H1 (cell line): Measurements from ENCODE around the gene CAST. TPM values are rescaled to one million over a fixed set of nuclear protein-coding genes. Genes with fewer than 3 reads are reported as not detected.

ENCODE experiments used
- CTCF ChIA-PET: fragments of 300-600 bp; sonication (Branson Sonifier 250); formaldehyde crosslinking; loops from one replicate; lab custom pipeline; 2021; ENCODE audit not compliant: partially characterized antibody; lab: Charles Lee
- POLR2A ChIA-PET: fragments of 300-600 bp; sonication (Branson Sonifier 250); formaldehyde crosslinking; loops from one replicate; lab custom pipeline; 2021; ENCODE audit warnings: inconsistent platforms; ENCODE audit not compliant: partially characterized antibody; lab: Charles Lee
- DNase-seq, 2 experiments: peaks; one replicate each; pipeline versions ENCODE4 v3.0.0 to v3.0.0-alpha.2; 2010 to 2022; ENCODE audit warnings: low spot score in 2 of 2, low read depth in 1 of 2, mixed read lengths in 1 of 2
- FAIRE-seq: peaks from 2 replicates; lab custom pipeline; 2011; peaks lifted over from hg19 to GRCh38; lab: Jason Lieb, UNC
- H2AFZ ChIP-seq: 2 replicates; pipeline ENCODE4 v1.8.1; 2012; ENCODE audit warnings: low read length, inconsistent platforms
- H2AK5ac ChIP-seq: 2 replicates; pipeline ENCODE4 v1.6.1; 2013; ENCODE audit warnings: low read depth, low read length
- H2BK120ac ChIP-seq: replicated peaks from 2 replicates; pipeline ENCODE3; 2013; ENCODE audit warnings: low read depth, low read length, inconsistent platforms
- H2BK12ac ChIP-seq: 2 replicates; pipeline ENCODE4 v1.6.1; 2013; ENCODE audit warnings: low read depth, low read length
- H2BK15ac ChIP-seq: 2 replicates; pipeline ENCODE4 v1.6.1; 2013; ENCODE audit warnings: low read length
- H2BK20ac ChIP-seq: 2 replicates; pipeline ENCODE4 v1.6.1; 2013; ENCODE audit warnings: low read length
- H2BK5ac ChIP-seq: 2 replicates; pipeline ENCODE4 v1.6.1; 2013; ENCODE audit warnings: low read depth, low read length
- H3K14ac ChIP-seq: 2 replicates; pipeline ENCODE4 v1.6.1; 2013; ENCODE audit warnings: inconsistent platforms; ENCODE audit not compliant: insufficient read length
- H3K18ac ChIP-seq: 2 replicates; pipeline ENCODE4 v1.6.1; 2013; ENCODE audit warnings: low read length; ENCODE audit errors: extremely low read depth
- H3K23ac ChIP-seq: 2 replicates; pipeline ENCODE4 v1.6.1; 2013; ENCODE audit warnings: inconsistent platforms; ENCODE audit not compliant: insufficient read length
- H3K23me2 ChIP-seq: 2 replicates; pipeline ENCODE4 v1.6.1; 2013; ENCODE audit warnings: low read depth, low read length
- H3K27ac ChIP-seq: 2 replicates; pipeline ENCODE4 v1.6.1; 2011; ENCODE audit warnings: low read depth, low read length, inconsistent platforms
- H3K27me3 ChIP-seq, 4 experiments: replicated peaks in 1 of 4; 1 replicate in 1 of 4; 2 replicates in 3 of 4; pipeline versions ENCODE4 v1.6.1 to v1.8.1; 2011 to 2013; ENCODE audit warnings: low read length in 3 of 4, mild to moderate bottlenecking in 3 of 4, inconsistent platforms in 2 of 4, mixed read lengths in 2 of 4, moderate library complexity in 1 of 4; ENCODE audit not compliant: control insufficient read depth in 3 of 4, insufficient read depth in 3 of 4; ENCODE audit errors: extremely low read depth in 1 of 4
- H3K36me3 ChIP-seq, 4 experiments: 2 replicates each; pipeline versions ENCODE4 v1.6.1 to v1.8.1; 2011 to 2013; ENCODE audit warnings: mild to moderate bottlenecking in 4 of 4, low read length in 3 of 4, moderate library complexity in 2 of 4, control low read depth in 1 of 4, inconsistent platforms in 1 of 4; ENCODE audit not compliant: insufficient read depth in 4 of 4, control insufficient read depth in 2 of 4
- H3K4ac ChIP-seq: replicated peaks from 2 replicates; pipeline ENCODE3; 2013; ENCODE audit warnings: low read length, low read depth, mixed read lengths, inconsistent platforms; ENCODE audit not compliant: insufficient read length
- H3K4me1 ChIP-seq, 4 experiments: replicated peaks in 1 of 4; 1 replicate in 1 of 4; 2 replicates in 3 of 4; pipeline versions ENCODE4 v1.6.1 to v1.8.1; 2011 to 2013; ENCODE audit warnings: low read length in 3 of 4, inconsistent platforms in 2 of 4, mixed read lengths in 1 of 4; ENCODE audit not compliant: insufficient read depth in 4 of 4, control insufficient read depth in 3 of 4
- H3K4me2 ChIP-seq, 2 experiments: 2 replicates each; pipeline versions ENCODE4 v1.6.1 to v1.8.1; 2011 to 2013; ENCODE audit warnings: low read depth in 2 of 2, low read length in 2 of 2, control low read depth in 1 of 2, inconsistent platforms in 1 of 2, mild to moderate bottlenecking in 1 of 2; ENCODE audit not compliant: insufficient read depth in 1 of 2
- H3K4me3 ChIP-seq, 4 experiments: fragments of 200-600, 300-600 bp in 1 of 4; sonication (generic), shearing (Covaris generic), sonication (Bioruptor Twin) in 1 of 4; 2 replicates each; pipeline versions ENCODE4 v1.5.1 to v1.8.1; 2011 to 2016; ENCODE audit warnings: low read length in 4 of 4, low read depth in 3 of 4, control low read depth in 2 of 4, inconsistent platforms in 2 of 4, mild to moderate bottlenecking in 2 of 4, mixed read lengths in 1 of 4, moderate library complexity in 1 of 4; ENCODE audit not compliant: insufficient read depth in 2 of 4; ENCODE audit errors: extremely low read depth in 1 of 4
- H3K56ac ChIP-seq: replicated peaks from 2 replicates; pipeline ENCODE3; 2013; ENCODE audit warnings: low read depth, mild to moderate bottlenecking, mixed read lengths, low read length, inconsistent platforms; ENCODE audit not compliant: insufficient read length
- H3K79me1 ChIP-seq: 2 replicates; pipeline ENCODE4 v1.6.1; 2013; ENCODE audit warnings: low read depth, low read length, control low read depth
- H3K79me2 ChIP-seq, 2 experiments: 2 replicates each; pipeline versions ENCODE4 v1.6.1 to v1.8.1; 2012 to 2013; ENCODE audit warnings: low read length in 2 of 2, mild to moderate bottlenecking in 2 of 2, inconsistent platforms in 1 of 2; ENCODE audit not compliant: insufficient read depth in 2 of 2, control insufficient read depth in 1 of 2
- H3K9ac ChIP-seq, 4 experiments: replicated peaks in 1 of 4; 1 replicate in 1 of 4; 2 replicates in 3 of 4; pipeline versions ENCODE4 v1.6.1 to v1.8.1; 2011 to 2013; ENCODE audit warnings: low read depth in 3 of 4, low read length in 3 of 4, control low read depth in 2 of 4, mild to moderate bottlenecking in 2 of 4, moderate library complexity in 2 of 4, inconsistent platforms in 1 of 4; ENCODE audit errors: extremely low read depth in 1 of 4
- H3K9me3 ChIP-seq, 2 experiments: 2 replicates each; pipeline versions ENCODE4 v1.6.1 to v1.8.1; 2012 to 2013; ENCODE audit warnings: mild to moderate bottlenecking in 2 of 2, moderate library complexity in 2 of 2, control low read depth in 1 of 2, inconsistent platforms in 1 of 2, low read depth in 1 of 2, low read length in 1 of 2, mixed read lengths in 1 of 2; ENCODE audit not compliant: insufficient read depth in 2 of 2
- H4K20me1 ChIP-seq, 2 experiments: replicated peaks in 1 of 2; 2 replicates each; pipeline versions ENCODE3 to v1.8.1; 2011 to 2013; ENCODE audit warnings: inconsistent platforms in 2 of 2, low read length in 2 of 2, mild to moderate bottlenecking in 1 of 2; ENCODE audit not compliant: insufficient read depth in 2 of 2, control insufficient read depth in 1 of 2
- H4K5ac ChIP-seq: 2 replicates; pipeline ENCODE4 v1.6.1; 2013; ENCODE audit warnings: low read length, low read depth, mixed read lengths, inconsistent platforms; ENCODE audit not compliant: insufficient read length
- H4K8ac ChIP-seq: 2 replicates; pipeline ENCODE4 v1.8.0; 2013; ENCODE audit warnings: mild to moderate bottlenecking, moderate library complexity, low read length, inconsistent platforms; ENCODE audit not compliant: insufficient read depth; ENCODE audit errors: extremely low read depth
- H4K91ac ChIP-seq: replicated peaks from 2 replicates; pipeline ENCODE3; 2013; ENCODE audit warnings: low read length, mixed read lengths, inconsistent platforms; ENCODE audit not compliant: insufficient read length
- ATF3 ChIP-seq: IDR thresholded peaks from 2 replicates; pipeline ENCODE4 v1.6.1; 2011; ENCODE audit warnings: low read depth, mild to moderate bottlenecking, low read length; ENCODE audit not compliant: insufficient read depth
- BACH1 ChIP-seq: IDR thresholded peaks from 2 replicates; pipeline ENCODE4 v1.6.1; 2012; ENCODE audit warnings: low read length, improper control_type of control experiment
- CREB1 ChIP-seq: IDR thresholded peaks from 2 replicates; pipeline ENCODE4 v1.6.1; 2012; ENCODE audit warnings: inconsistent platforms
- E2F6 ChIP-seq: IDR thresholded peaks from 2 replicates; pipeline ENCODE4 v1.6.1; 2012; ENCODE audit warnings: inconsistent platforms
- GTF2F1 ChIP-seq: IDR thresholded peaks from 2 replicates; pipeline ENCODE4 v1.6.1; 2012; ENCODE audit warnings: low read depth, low read length, improper control_type of control experiment, borderline replicate concordance
- JUN ChIP-seq: IDR thresholded peaks from 2 replicates; pipeline ENCODE4 v1.6.1; 2011; ENCODE audit warnings: low read depth, mild to moderate bottlenecking, improper control_type of control experiment, low read length
- RAD21 ChIP-seq, 2 experiments: IDR thresholded peaks in 1 of 2; conservative IDR thresholded peaks in 1 of 2; 2 replicates each; pipeline ENCODE4 v1.6.1; 2011; ENCODE audit warnings: low read depth in 2 of 2, low read length in 2 of 2, improper control_type of control experiment in 1 of 2, inconsistent platforms in 1 of 2, mild to moderate bottlenecking in 1 of 2, moderate library complexity in 1 of 2
- SP2 ChIP-seq: IDR thresholded peaks from 2 replicates; pipeline ENCODE4 v1.6.1; 2012; ENCODE audit warnings: mild to moderate bottlenecking, low read length, inconsistent platforms
- TEAD4 ChIP-seq: IDR thresholded peaks from 2 replicates; pipeline ENCODE4 v1.6.1; 2012; ENCODE audit warnings: low read depth, low read length, inconsistent platforms, mixed read lengths
- WGBS, 2 experiments: shearing (Covaris generic) in 1 of 2; methylation state at CpG; one replicate each; pipeline versions ENCODE4 v1.1.6 to v1.1.7; 2013 to 2015; ENCODE audit warnings: low lambda C conversion rate in 2 of 2, mixed read lengths in 2 of 2, inconsistent platforms in 1 of 2, low coverage in 1 of 2, missing lambda C conversion rate in 1 of 2; ENCODE audit not compliant: insufficient replicate concordance in 2 of 2, insufficient coverage in 1 of 2, insufficient read length in 1 of 2; ENCODE audit errors: extremely low coverage in 1 of 2, missing lambda C conversion rate in 1 of 2; 5-methylcytosine and 5-hydroxymethylcytosine counted together
- polyA plus RNA-seq, 7 experiments: library from polyadenylated mRNA; depleted of rRNA in 3 of 7; stranded (reverse) in 5 of 7; unstranded in 2 of 7; fragments of >200 nt in 5 of 7; fragments of 200-250 nt in 2 of 7; gene quantifications; 1 replicate in 5 of 7; 2 replicates in 1 of 7; 4 replicates in 1 of 7; pipeline versions ENCODE4 v1.2.1 to v1.2.3, GENCODE V29; 2011 to 2013; ENCODE audit warnings: missing spikeins in 2 of 7, mixed read lengths in 2 of 7
- total RNA-seq: library from RNA; stranded (reverse); fragmentation: NEBNext Ultra II Directional; extraction: Animal tissue kit (Norgen Biotek cat#: 25700); gene quantifications from 2 replicates; pipeline ENCODE4 v1.2.1, GENCODE V29; 2021

Gene CAST
- total and polyA plus RNA-seq, 2 of the 8 experiments (the other 6 are each of a cell fraction or from before 2014, with no cell fraction given) = 9.0 to 48.2 TPM

- no peak overlapping the region for H4K8ac ChIP-seq
- H3K27me3 ChIP-seq = no peaks in the 10 kb centered on the region
- ChIA-PET CTCF (interaction anchor here (1.4 to 2.0 kb wide), 3 partner anchors 18 to 51 kb away, joined by 3 to 4 read pairs (median 4); no protein-coding TSS in a partner anchor), POLR2A (interaction anchor here (1.5 to 2.2 kb wide), 2 partner anchors 7 to 32 kb away, joined by 4 to 11 read pairs; partner anchors contain the start of gene CAST)
- H3K9ac ChIP-seq = no peak overlapping the region
- no peaks in the 10 kb centered on the region for H3K79me2 ChIP-seq
- no peak overlapping the region for H2BK5ac ChIP-seq
- WGBS, 2 experiments = 85% methylated on average over 3 of the region's 3 CpGs; no CpG with 5 or more reads in 1 of the 2 experiments
- no peaks in the 10 kb centered on the region for H3K36me3 ChIP-seq
- H3K23me2 ChIP-seq = no peaks in the 10 kb centered on the region
- no peak overlapping the region for H4K5ac ChIP-seq
- H2AFZ ChIP-seq = no peak overlapping the region
- H3K4ac ChIP-seq = no peak overlapping the region
- H3K14ac ChIP-seq = no peak overlapping the region
- H2BK120ac ChIP-seq = no peak overlapping the region
- no peak for FAIRE-seq
- H4K91ac ChIP-seq = no peak overlapping the region
- H3K27ac ChIP-seq = no peak overlapping the region
- no peak overlapping the region for H2AK5ac ChIP-seq
- H3K23ac ChIP-seq = no peak overlapping the region
- no peak overlapping the region for H3K18ac ChIP-seq
- H3K4me3 ChIP-seq = no peak overlapping the region
- H4K20me1 ChIP-seq = no peaks in the 10 kb centered on the region
- no peak overlapping the region for H3K56ac ChIP-seq
- H3K4me2 ChIP-seq = no peak overlapping the region
- H3K4me1 ChIP-seq = no peaks in the 10 kb centered on the region
- H3K79me1 ChIP-seq = no peaks in the 10 kb centered on the region
- DNase-seq = no peak
- H2BK15ac ChIP-seq = no peak overlapping the region
- H3K9me3 ChIP-seq = no peaks in the 10 kb centered on the region
- no peak overlapping the region for H2BK20ac ChIP-seq
- H2BK12ac ChIP-seq = no peak overlapping the region
- TF ChIP-seq RAD21 (IDR thresholded peaks at IDR 0.05 in 1 of 2, conservative IDR thresholded peaks at IDR 0.05 in 1 of 2; ENCODE audit: low read depth in 2 of 2, low read length in 2 of 2) (no peak), ATF3 (no peak), BACH1 (no peak), E2F6 (no peak), JUN (no peak), TEAD4 (no peak), SP2 (no peak), CREB1 (no peak), GTF2F1 (no peak)
Measured at GRCh38 chr5:96669909-96670308, 7.7 kb downstream of the CAST start.
